ENCODE data around the gene UBE2Z. TPM values are rescaled to one million over a fixed set of nuclear protein-coding genes. Genes with fewer than 3 reads are reported as not detected.
A peak's percentile ranks its signal among the peaks of the same experiment; 100 is the strongest.

Gene UBE2Z
- total and polyA plus RNA-seq, 2 of the 13 experiments (the other 11 are each of a cell fraction or from before 2014, with no cell fraction given), result 63.2 to 122 TPM

DNA sequence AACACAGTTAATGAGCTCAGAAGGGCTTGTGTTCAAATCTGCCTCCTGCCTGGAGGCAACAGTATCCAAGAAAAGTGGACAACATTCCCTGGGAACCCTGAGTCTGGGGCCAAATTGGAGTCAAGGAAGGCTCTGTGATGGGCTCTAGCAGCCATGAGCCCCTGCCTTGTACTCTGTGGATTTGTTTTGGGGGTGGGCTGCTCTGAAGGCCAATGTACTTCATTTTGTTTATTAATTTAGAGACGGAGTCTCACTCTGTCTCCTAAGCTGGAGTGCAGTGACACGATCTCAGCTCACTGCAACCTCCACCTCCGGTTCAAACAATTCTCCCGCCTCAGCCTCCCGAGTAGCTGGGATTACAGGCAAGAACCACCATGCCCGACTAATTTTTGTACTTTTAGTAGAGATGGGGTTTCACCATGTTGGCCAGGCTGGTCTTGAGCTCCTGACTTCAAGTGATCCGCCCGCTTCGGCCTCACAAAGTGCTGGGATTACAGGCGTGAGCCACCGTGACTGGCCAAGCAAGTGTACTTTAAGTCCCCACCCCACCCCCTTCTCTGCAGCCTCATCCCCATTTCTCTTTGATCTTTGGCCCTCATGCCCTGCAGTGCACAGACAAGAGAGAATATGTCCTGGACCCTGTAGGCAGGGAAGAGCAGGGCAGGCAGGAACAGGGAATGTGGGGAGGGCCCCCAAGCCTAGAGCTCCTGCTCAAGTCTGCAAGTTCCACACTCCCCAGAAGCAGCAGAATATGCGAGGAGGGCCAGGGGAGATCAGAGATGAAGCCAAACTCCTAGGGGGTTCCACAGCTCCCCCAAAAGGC lies 62.9 kb downstream of the UBE2Z start (continued):
- TF ChIP-seq, protein P1, sequence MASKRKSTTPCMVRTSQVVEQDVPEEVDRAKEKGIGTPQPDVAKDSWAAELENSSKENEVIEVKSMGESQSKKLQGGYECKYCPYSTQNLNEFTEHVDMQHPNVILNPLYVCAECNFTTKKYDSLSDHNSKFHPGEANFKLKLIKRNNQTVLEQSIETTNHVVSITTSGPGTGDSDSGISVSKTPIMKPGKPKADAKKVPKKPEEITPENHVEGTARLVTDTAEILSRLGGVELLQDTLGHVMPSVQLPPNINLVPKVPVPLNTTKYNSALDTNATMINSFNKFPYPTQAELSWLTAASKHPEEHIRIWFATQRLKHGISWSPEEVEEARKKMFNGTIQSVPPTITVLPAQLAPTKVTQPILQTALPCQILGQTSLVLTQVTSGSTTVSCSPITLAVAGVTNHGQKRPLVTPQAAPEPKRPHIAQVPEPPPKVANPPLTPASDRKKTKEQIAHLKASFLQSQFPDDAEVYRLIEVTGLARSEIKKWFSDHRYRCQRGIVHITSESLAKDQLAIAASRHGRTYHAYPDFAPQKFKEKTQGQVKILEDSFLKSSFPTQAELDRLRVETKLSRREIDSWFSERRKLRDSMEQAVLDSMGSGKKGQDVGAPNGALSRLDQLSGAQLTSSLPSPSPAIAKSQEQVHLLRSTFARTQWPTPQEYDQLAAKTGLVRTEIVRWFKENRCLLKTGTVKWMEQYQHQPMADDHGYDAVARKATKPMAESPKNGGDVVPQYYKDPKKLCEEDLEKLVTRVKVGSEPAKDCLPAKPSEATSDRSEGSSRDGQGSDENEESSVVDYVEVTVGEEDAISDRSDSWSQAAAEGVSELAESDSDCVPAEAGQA (IDR thresholded peaks at IDR 0.05; ENCODE audit: low read depth), result no peak
- TF ChIP-seq, protein P1 (CRISPR knock-in tag; IDR thresholded peaks at IDR 0.05; ENCODE audit: borderline replicate concordance), result no peak
- TF ChIP-seq ZNF484 (CRISPR knock-in tag; IDR thresholded peaks at IDR 0.05; ENCODE audit: borderline replicate concordance, low read depth) (no peak), ZNF75D (CRISPR knock-in tag; IDR thresholded peaks at IDR 0.05; ENCODE audit: borderline replicate concordance) (no peak), LCORL (IDR thresholded peaks at IDR 0.05) (peak; percentile 61; the same call in 1 of the 2 replicates), LCORL (CRISPR knock-in tag; IDR thresholded peaks at IDR 0.05) (peak; percentile 95), GTF3A (CRISPR knock-in tag; conservative IDR thresholded peaks at IDR 0.05) (no peak)
- TF ChIP-seq, protein P2, sequence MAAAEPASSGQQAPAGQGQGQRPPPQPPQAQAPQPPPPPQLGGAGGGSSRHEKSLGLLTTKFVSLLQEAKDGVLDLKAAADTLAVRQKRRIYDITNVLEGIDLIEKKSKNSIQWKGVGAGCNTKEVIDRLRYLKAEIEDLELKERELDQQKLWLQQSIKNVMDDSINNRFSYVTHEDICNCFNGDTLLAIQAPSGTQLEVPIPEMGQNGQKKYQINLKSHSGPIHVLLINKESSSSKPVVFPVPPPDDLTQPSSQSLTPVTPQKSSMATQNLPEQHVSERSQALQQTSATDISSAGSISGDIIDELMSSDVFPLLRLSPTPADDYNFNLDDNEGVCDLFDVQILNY (CRISPR knock-in tag; conservative IDR thresholded peaks at IDR 0.05), result no peak
- TF ChIP-seq, protein P3, sequence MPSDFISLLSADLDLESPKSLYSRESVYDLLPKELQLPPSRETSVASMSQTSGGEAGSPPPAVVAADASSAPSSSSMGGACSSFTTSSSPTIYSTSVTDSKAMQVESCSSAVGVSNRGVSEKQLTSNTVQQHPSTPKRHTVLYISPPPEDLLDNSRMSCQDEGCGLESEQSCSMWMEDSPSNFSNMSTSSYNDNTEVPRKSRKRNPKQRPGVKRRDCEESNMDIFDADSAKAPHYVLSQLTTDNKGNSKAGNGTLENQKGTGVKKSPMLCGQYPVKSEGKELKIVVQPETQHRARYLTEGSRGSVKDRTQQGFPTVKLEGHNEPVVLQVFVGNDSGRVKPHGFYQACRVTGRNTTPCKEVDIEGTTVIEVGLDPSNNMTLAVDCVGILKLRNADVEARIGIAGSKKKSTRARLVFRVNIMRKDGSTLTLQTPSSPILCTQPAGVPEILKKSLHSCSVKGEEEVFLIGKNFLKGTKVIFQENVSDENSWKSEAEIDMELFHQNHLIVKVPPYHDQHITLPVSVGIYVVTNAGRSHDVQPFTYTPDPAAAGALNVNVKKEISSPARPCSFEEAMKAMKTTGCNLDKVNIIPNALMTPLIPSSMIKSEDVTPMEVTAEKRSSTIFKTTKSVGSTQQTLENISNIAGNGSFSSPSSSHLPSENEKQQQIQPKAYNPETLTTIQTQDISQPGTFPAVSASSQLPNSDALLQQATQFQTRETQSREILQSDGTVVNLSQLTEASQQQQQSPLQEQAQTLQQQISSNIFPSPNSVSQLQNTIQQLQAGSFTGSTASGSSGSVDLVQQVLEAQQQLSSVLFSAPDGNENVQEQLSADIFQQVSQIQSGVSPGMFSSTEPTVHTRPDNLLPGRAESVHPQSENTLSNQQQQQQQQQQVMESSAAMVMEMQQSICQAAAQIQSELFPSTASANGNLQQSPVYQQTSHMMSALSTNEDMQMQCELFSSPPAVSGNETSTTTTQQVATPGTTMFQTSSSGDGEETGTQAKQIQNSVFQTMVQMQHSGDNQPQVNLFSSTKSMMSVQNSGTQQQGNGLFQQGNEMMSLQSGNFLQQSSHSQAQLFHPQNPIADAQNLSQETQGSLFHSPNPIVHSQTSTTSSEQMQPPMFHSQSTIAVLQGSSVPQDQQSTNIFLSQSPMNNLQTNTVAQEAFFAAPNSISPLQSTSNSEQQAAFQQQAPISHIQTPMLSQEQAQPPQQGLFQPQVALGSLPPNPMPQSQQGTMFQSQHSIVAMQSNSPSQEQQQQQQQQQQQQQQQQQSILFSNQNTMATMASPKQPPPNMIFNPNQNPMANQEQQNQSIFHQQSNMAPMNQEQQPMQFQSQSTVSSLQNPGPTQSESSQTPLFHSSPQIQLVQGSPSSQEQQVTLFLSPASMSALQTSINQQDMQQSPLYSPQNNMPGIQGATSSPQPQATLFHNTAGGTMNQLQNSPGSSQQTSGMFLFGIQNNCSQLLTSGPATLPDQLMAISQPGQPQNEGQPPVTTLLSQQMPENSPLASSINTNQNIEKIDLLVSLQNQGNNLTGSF (CRISPR knock-in tag; IDR thresholded peaks at IDR 0.05), result no peak
- TF ChIP-seq, protein P4, sequence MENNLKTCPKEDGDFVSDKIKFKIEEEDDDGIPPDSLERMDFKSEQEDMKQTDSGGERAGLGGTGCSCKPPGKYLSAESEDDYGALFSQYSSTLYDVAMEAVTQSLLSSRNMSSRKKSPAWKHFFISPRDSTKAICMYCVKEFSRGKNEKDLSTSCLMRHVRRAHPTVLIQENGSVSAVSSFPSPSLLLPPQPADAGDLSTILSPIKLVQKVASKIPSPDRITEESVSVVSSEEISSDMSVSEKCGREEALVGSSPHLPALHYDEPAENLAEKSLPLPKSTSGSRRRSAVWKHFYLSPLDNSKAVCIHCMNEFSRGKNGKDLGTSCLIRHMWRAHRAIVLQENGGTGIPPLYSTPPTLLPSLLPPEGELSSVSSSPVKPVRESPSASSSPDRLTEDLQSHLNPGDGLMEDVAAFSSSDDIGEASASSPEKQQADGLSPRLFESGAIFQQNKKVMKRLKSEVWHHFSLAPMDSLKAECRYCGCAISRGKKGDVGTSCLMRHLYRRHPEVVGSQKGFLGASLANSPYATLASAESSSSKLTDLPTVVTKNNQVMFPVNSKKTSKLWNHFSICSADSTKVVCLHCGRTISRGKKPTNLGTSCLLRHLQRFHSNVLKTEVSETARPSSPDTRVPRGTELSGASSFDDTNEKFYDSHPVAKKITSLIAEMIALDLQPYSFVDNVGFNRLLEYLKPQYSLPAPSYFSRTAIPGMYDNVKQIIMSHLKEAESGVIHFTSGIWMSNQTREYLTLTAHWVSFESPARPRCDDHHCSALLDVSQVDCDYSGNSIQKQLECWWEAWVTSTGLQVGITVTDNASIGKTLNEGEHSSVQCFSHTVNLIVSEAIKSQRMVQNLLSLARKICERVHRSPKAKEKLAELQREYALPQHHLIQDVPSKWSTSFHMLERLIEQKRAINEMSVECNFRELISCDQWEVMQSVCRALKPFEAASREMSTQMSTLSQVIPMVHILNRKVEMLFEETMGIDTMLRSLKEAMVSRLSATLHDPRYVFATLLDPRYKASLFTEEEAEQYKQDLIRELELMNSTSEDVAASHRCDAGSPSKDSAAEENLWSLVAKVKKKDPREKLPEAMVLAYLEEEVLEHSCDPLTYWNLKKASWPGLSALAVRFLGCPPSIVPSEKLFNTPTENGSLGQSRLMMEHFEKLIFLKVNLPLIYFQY (CRISPR knock-in tag; IDR thresholded peaks at IDR 0.05; ENCODE audit: borderline replicate concordance), result peak; percentile 51; the same call in 1 of the 2 replicates

All from HepG2 (cell line).